ENCODE results near the gene ZNF579.

Gene ZNF579

GRCh38 chr19:55622242-55622969 is 41.8 kb upstream of the ZNF579 start:
- no peak overlapping the region for H3K4me3 ChIP-seq (ENCODE audit: control insufficient read depth, low read depth, low read length)
- TF ChIP-seq CTCF (conservative IDR thresholded peaks at IDR 0.05; ENCODE audit: control insufficient read depth, insufficient read depth, low read depth, low read length) = no peak
- no peak for DNase-seq (ENCODE audit: low read depth)

DNA sequence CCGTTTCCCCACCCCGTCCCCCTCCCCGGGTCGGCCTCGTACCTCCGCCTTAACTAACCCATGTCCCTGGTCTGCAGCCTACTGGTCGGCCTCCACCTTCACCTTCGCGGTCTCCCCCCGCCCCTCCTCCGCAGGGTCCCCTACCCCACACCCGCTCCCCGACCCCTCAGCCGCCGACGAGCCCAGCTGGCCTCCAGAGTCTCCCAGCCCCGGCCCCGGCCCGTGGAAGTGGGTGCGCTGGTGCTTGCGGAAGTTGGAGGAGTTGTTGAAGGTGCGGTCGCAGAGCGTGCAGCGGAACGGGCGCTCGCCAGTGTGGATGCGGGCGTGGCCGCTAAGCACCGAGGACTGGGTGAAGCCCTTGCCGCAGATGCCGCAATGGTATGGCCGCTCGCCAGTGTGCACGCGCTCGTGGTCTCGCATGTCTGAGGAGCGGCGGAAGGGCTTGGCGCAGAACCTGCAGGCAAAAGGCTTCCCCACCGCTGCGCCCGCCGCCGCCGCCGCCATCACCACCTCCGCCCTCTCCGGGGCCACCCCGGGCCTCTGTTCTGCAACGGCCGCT is 41.1 kb upstream of the ZNF579 start:
- TF ChIP-seq CTCF (conservative IDR thresholded peaks at IDR 0.05; ENCODE audit: control insufficient read depth, insufficient read depth, low read depth, low read length) = no peak
- DNase-seq (ENCODE audit: low read depth) = no peak
- no peak overlapping the region for H3K4me3 ChIP-seq (ENCODE audit: control insufficient read depth, low read depth, low read length)

DNA sequence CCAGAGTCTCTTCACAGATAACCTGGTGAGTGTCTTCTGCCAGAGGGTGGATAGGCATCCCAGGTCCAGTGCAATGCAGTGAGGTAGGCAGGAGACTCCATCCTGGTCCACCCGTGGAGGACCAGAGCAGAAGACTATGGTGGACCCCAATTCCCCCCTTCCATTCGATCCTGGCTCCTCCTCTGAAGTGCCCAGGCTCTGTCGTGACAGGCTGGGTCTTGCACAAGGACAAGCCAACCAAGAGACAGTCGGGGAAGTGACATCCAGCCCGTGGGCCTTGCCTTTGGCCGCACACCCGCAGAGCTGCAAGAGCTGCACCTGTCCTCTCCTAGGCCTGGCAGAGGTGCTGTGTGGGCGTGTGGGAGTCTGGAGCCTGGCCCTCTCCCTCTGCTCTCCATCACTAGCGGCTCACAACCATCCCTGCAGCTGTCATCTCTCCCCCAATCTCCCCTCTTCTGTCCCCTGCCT is 40.6 kb upstream of the ZNF579 start:
- no peak for DNase-seq (ENCODE audit: low read depth)
- TF ChIP-seq CTCF (conservative IDR thresholded peaks at IDR 0.05; ENCODE audit: control insufficient read depth, insufficient read depth, low read depth, low read length) = no peak
- no peak overlapping the region for H3K4me3 ChIP-seq (ENCODE audit: control insufficient read depth, low read depth, low read length)

GRCh38 chr19:55620410-55621204 is 40.0 kb upstream of the ZNF579 start:
- TF ChIP-seq CTCF (conservative IDR thresholded peaks at IDR 0.05; ENCODE audit: control insufficient read depth, insufficient read depth, low read depth, low read length) = no peak
- no peak for DNase-seq (ENCODE audit: low read depth)
- H3K4me3 ChIP-seq (ENCODE audit: control insufficient read depth, low read depth, low read length) = no peak overlapping the region

DNA sequence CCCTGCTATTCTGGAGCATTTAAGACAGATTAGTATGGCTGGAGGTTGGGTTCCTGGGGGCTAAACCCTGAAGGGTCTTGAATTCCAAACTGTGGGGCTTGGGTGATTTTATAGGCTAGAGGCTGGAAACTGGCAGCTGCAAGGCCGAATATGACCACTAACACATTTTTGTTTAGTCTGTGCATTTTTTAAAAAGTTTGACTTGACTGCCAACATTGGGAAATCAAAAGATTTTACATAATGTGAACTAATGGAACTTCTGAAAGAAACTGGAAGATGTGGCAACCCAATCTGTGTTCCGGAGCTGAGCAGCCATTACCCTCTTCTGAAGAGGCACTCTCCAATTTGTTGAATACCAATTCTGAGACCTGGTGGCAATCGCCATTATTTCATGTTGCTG is 38.6 kb upstream of the ZNF579 start:
- TF ChIP-seq CTCF (conservative IDR thresholded peaks at IDR 0.05; ENCODE audit: control insufficient read depth, insufficient read depth, low read depth, low read length) = no peak
- H3K4me3 ChIP-seq (ENCODE audit: control insufficient read depth, low read depth, low read length) = no peak overlapping the region
- no peak for DNase-seq (ENCODE audit: low read depth)

DNA sequence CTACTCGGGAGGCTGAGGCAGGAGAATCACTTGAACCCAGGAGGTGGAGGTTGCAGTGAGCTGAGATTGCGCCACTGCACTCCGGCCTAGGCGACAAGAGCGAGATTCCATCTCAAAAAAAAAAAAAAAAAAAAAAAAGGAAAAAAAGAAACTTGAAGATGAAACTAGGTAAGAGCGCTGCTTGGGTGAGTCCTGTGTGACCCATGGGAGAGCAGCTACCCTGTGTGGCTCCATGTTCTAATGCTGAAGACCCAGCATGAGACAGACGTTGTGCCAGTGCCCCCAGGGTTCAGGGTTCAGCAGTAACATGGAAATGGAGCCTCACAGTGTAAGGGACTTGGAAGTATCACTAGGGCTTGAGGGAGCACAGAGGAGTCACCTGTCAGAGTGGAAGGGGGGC is 37.8 kb upstream of the ZNF579 start:
- TF ChIP-seq CTCF (conservative IDR thresholded peaks at IDR 0.05; ENCODE audit: control insufficient read depth, insufficient read depth, low read depth, low read length) = no peak
- DNase-seq (ENCODE audit: low read depth) = no peak
- no peak overlapping the region for H3K4me3 ChIP-seq (ENCODE audit: control insufficient read depth, low read depth, low read length)

All from fibroblast of mammary gland (primary cell).